Activated T-cell treated with anti-CD3 and anti-CD28 coated beads, Interleukin-2, amount 50 U/mL, for 4 hours (primary cell): ENCODE results near the gene PDE8B. TPM values are rescaled to one million over a fixed set of nuclear protein-coding genes. Genes with fewer than 3 reads are reported as not detected.
A peak's percentile ranks its signal among the peaks of the same experiment; 100 is the strongest.
"Not testable (repeated sequence)": the region's sequence is repeated elsewhere in the genome, so short reads cannot be mapped to it uniquely, and the experiment has no call there.

Experiments used
- ATAC-seq, 2 donors: fragments of 200-7000 bp; cut with Tn5 transposase; one replicate each; pipeline ENCODE4 v1.10.0; 2021
- DNase-seq: peaks from one replicate; pipeline ENCODE4 v3.0.0-alpha.2; 2020
- H3K27me3 Mint-ChIP-seq: one replicate; pipeline ENCODE4 v1.8.0; 2021; ENCODE audit warnings: low read depth, mixed read lengths
- H3K36me3 Mint-ChIP-seq: one replicate; pipeline ENCODE4 v1.8.0; 2022; ENCODE audit warnings: mixed read lengths; ENCODE audit not compliant: insufficient read depth
- H3K4me1 Mint-ChIP-seq: one replicate; pipeline ENCODE4 v1.8.0; 2021; ENCODE audit warnings: low read depth, mixed read lengths
- H3K4me3 Mint-ChIP-seq: one replicate; pipeline ENCODE4 v1.8.0; 2021; ENCODE audit warnings: mild to moderate bottlenecking, moderate library complexity, mixed read lengths
- H3K9me3 Mint-ChIP-seq: one replicate; pipeline ENCODE4 v1.8.0; 2021; ENCODE audit warnings: mixed read lengths
- total RNA-seq, 3 donors: library from RNA; stranded (reverse); gene quantifications; one replicate each; pipeline ENCODE4 v1.2.1, GENCODE V29; 2021

The PDE8B gene
- total RNA-seq, 3 donors from 2014 or later: not detected

- Mint-ChIP-seq H3K9me3 (no peaks in the 10 kb centered on the region), H3K4me3 (no peak overlapping the region), H3K36me3 (peaks cover 18% of the 10 kb centered on the region), H3K27me3 (no peaks in the 10 kb centered on the region), H3K4me1 (no peaks in the 10 kb centered on the region)
- ATAC-seq (no peak), DNase-seq (no peak)
Measured at GRCh38 chr5:77428526-77428925, 218.0 kb downstream of the PDE8B start.

- peaks cover 29% of the 10 kb centered on the region for H3K36me3 Mint-ChIP-seq
- no peaks in the 10 kb centered on the region for H3K27me3 Mint-ChIP-seq
- no peaks in the 10 kb centered on the region for H3K4me1 Mint-ChIP-seq
- no peak overlapping the region for H3K4me3 Mint-ChIP-seq
- DNase-seq (no peak), ATAC-seq (no peak)
- H3K9me3 Mint-ChIP-seq: no peaks in the 10 kb centered on the region
Measured at GRCh38 chr5:77430726-77431125, 220.2 kb downstream of the PDE8B start.

- H3K4me3 Mint-ChIP-seq: no peak overlapping the region
- no peaks in the 10 kb centered on the region for H3K27me3 Mint-ChIP-seq
- DNase-seq (no peak), ATAC-seq (peak in 1 of 2 donors; percentile 25)
- H3K9me3 Mint-ChIP-seq: no peaks in the 10 kb centered on the region
- no peaks in the 10 kb centered on the region for H3K4me1 Mint-ChIP-seq
- peaks cover 31% of the 10 kb centered on the region for H3K36me3 Mint-ChIP-seq
Measured at GRCh38 chr5:77431286-77431685, 220.8 kb downstream of the PDE8B start.

- Mint-ChIP-seq H3K4me3 (no peak overlapping the region), H3K4me1 (no peaks in the 10 kb centered on the region), H3K36me3 (peaks cover 33% of the 10 kb centered on the region), H3K27me3 (no peaks in the 10 kb centered on the region), H3K9me3 (no peaks in the 10 kb centered on the region)
- DNase-seq (no peak), ATAC-seq (no peak)
Measured at GRCh38 chr5:77431719-77432118, 221.2 kb downstream of the PDE8B start.

GRCh38 chr5:77437194-77437593 lies 226.7 kb downstream of the PDE8B start:
- no peaks in the 10 kb centered on the region for H3K9me3 Mint-ChIP-seq
- no peaks in the 10 kb centered on the region for H3K4me1 Mint-ChIP-seq
- DNase-seq: no peak
- H3K4me3 Mint-ChIP-seq: no peak overlapping the region
- ATAC-seq: no peak
- no peaks in the 10 kb centered on the region for H3K27me3 Mint-ChIP-seq
- peaks cover 40% of the 10 kb centered on the region for H3K36me3 Mint-ChIP-seq

GRCh38 chr5:77438071-77438470 lies 227.6 kb downstream of the PDE8B start:
- no peaks in the 10 kb centered on the region for H3K27me3 Mint-ChIP-seq
- ATAC-seq (no peak), DNase-seq (no peak)
- H3K4me3 Mint-ChIP-seq: no peak overlapping the region
- no peaks in the 10 kb centered on the region for H3K4me1 Mint-ChIP-seq
- H3K36me3 Mint-ChIP-seq: peaks cover 37% of the 10 kb centered on the region
- H3K9me3 Mint-ChIP-seq: no peaks in the 10 kb centered on the region

- ATAC-seq: no peak
- Mint-ChIP-seq H3K4me1 (no peaks in the 10 kb centered on the region), H3K36me3 (peaks cover 38% of the 10 kb centered on the region)
Measured at GRCh38 chr5:77443670-77444069, 233.2 kb downstream of the PDE8B start.

GRCh38 chr5:77444356-77444755 lies 233.9 kb downstream of the PDE8B start:
- peaks cover 45% of the 10 kb centered on the region for H3K36me3 Mint-ChIP-seq

More at GRCh38 chr5:77443670-77444069, 233.2 kb downstream of the PDE8B start:
- H3K4me3 Mint-ChIP-seq: no peak overlapping the region
- H3K27me3 Mint-ChIP-seq: no peaks in the 10 kb centered on the region
- DNase-seq: no peak
- H3K9me3 Mint-ChIP-seq: no peaks in the 10 kb centered on the region

GRCh38 chr5:77448831-77449230 lies 238.4 kb downstream of the PDE8B start:
- no peak for ATAC-seq
- no peak for DNase-seq
- Mint-ChIP-seq H3K36me3 (peaks cover 46% of the 10 kb centered on the region), H3K4me3 (no peak overlapping the region), H3K4me1 (no peaks in the 10 kb centered on the region), H3K27me3 (no peaks in the 10 kb centered on the region), H3K9me3 (no peaks in the 10 kb centered on the region)

More at GRCh38 chr5:77444356-77444755, 233.9 kb downstream of the PDE8B start:
- Mint-ChIP-seq H3K4me3 (no peak overlapping the region), H3K27me3 (no peaks in the 10 kb centered on the region), H3K9me3 (no peaks in the 10 kb centered on the region), H3K4me1 (no peaks in the 10 kb centered on the region)
- DNase-seq (no peak), ATAC-seq (no peak)

- no peak for ATAC-seq
- no peak overlapping the region for H3K4me3 Mint-ChIP-seq
- no peaks in the 10 kb centered on the region for H3K4me1 Mint-ChIP-seq
- H3K36me3 Mint-ChIP-seq: peaks cover 45% of the 10 kb centered on the region
- no peaks in the 10 kb centered on the region for H3K9me3 Mint-ChIP-seq
- no peak for DNase-seq
- no peaks in the 10 kb centered on the region for H3K27me3 Mint-ChIP-seq
Measured at GRCh38 chr5:77449277-77449676, 238.8 kb downstream of the PDE8B start.

- ATAC-seq (no peak), DNase-seq (no peak)
- H3K4me3 Mint-ChIP-seq: no peak overlapping the region
- H3K36me3 Mint-ChIP-seq: peaks cover 40% of the 10 kb centered on the region
- no peaks in the 10 kb centered on the region for H3K4me1 Mint-ChIP-seq
- no peaks in the 10 kb centered on the region for H3K27me3 Mint-ChIP-seq
- no peaks in the 10 kb centered on the region for H3K9me3 Mint-ChIP-seq
Measured at GRCh38 chr5:77449981-77450380, 239.5 kb downstream of the PDE8B start.

GRCh38 chr5:77452351-77452750 lies 241.9 kb downstream of the PDE8B start:
- no peak for ATAC-seq
- Mint-ChIP-seq H3K36me3 (peaks cover 29% of the 10 kb centered on the region), H3K4me3 (no peak overlapping the region), H3K4me1 (no peaks in the 10 kb centered on the region), H3K9me3 (no peaks in the 10 kb centered on the region), H3K27me3 (no peaks in the 10 kb centered on the region)
- no peak for DNase-seq

- Mint-ChIP-seq H3K27me3 (no peaks in the 10 kb centered on the region), H3K4me1 (no peaks in the 10 kb centered on the region), H3K9me3 (no peaks in the 10 kb centered on the region), H3K4me3 (no peak overlapping the region), H3K36me3 (peaks cover 21% of the 10 kb centered on the region)
- ATAC-seq (no peak), DNase-seq (no peak)
Measured at GRCh38 chr5:77454123-77454522, 243.6 kb downstream of the PDE8B start.

GRCh38 chr5:77461287-77461686 lies 250.8 kb downstream of the PDE8B start:
- H3K9me3 Mint-ChIP-seq: no peaks in the 10 kb centered on the region
- no peak for DNase-seq
- no peaks in the 10 kb centered on the region for H3K27me3 Mint-ChIP-seq
- peaks cover 10% of the 10 kb centered on the region for H3K36me3 Mint-ChIP-seq
- no peak overlapping the region for H3K4me3 Mint-ChIP-seq
- H3K4me1 Mint-ChIP-seq: peaks cover 2% of the 10 kb centered on the region
- ATAC-seq: no peak

- no peak for ATAC-seq
- Mint-ChIP-seq H3K36me3 (peaks cover 10% of the 10 kb centered on the region), H3K9me3 (peaks cover 2% of the 10 kb centered on the region), H3K27me3 (no peaks in the 10 kb centered on the region), H3K4me3 (no peak overlapping the region), H3K4me1 (peaks cover 3% of the 10 kb centered on the region)
- no peak for DNase-seq
Measured at GRCh38 chr5:77463905-77464304, 253.4 kb downstream of the PDE8B start.

- not testable (repeated sequence) for H3K4me3 Mint-ChIP-seq, ATAC-seq, DNase-seq, H3K27me3 Mint-ChIP-seq, H3K4me1 Mint-ChIP-seq
- Mint-ChIP-seq H3K36me3 (peaks cover 27% of the 10 kb centered on the region), H3K9me3 (peaks cover 11% of the 10 kb centered on the region)
Measured at GRCh38 chr5:77468875-77469274, 258.4 kb downstream of the PDE8B start.
